ACHN (cell line): Measurements from ENCODE around the gene TRPC4.

Source experiments
- DNase-seq: peaks from one replicate; pipeline ENCODE4 v3.0.0-alpha.2; 2015
- in situ Hi-C: cut with HindIII; loops from 2 replicates; pipeline ENCODE4 v1.10.0; 2017; ENCODE audit warnings: low sequenced_read_pairs, low pct_ligation_motif_present, low pct_unique_long_range_greater_than_20kb

Gene TRPC4

DNA sequence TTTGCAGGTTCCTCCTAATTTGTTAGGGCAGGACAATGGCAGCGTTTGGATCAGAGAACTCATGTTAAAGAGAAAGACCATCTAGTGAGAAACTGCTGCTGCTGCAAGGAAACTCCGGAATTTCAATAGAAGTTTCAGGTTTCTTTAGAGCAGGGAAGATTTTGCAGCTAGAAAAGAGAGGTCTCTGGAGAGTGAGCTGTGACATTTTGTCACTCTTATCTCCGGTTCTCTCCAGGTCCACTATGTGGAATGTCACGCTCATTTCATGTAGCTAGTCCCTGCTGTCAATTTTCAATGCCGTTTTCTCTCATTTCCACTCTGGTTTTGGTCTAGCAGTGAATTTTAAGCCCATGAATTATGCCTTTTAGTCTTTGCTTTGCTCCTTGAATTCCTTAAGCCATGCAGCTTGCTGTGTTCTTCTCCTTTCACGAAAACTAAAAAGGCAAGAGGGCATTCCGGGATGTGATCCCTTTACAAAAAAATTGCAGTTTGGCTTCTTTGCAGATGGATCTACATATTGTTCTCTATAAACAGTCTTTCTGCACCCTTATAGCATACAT, 224.3 kb downstream of the TRPC4 start:
- in situ Hi-C loops = no loop called here
- no peak for DNase-seq

DNA sequence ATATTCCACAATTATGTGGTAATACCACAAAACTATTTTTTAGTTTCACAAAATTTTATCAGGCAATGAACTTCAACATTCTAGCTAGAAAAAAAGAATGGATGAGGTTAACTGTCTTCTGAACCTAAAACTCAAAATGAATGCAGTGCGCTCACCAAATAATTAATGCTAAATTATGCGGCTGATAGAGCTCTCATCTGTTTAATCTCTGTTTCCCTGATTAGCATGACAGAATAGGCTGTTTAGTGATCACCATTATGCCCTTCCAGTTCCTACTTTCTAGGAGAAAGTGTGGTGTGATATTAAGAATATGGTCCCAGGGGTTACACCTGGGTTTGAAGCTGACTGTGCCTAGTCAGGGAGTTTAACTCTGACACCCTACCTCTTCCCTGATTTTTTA, 228.2 kb downstream of the TRPC4 start:
- in situ Hi-C loops = no loop called here
- DNase-seq = no peak

- peak; percentile 68 for DNase-seq
- in situ Hi-C loops = no loop called here
These were observed 229.1 kb downstream of the TRPC4 start for GRCh38 chr13:37640499-37640898.

DNA sequence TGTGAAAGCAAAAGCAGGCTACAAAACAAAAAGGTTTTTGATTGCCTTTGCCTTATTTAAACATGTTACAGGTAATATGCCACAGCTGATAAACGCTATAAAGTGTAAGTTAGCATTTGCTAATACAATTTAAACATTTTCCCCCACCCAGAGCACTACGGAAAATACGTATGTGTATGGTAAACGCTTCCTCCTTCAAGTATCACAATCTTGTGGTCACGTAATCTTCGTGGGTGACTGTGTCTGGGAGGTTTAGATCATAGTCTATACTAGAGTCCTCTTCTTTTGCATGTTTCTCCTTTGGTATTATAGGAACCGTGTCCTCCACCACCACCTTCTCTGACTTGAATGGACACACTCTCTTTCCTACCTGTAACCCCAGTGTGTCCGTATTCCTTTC, 232.9 kb downstream of the TRPC4 start:
- no peak for DNase-seq
- in situ Hi-C loops = no loop called here

GRCh38 chr13:37632294-37632693, 237.3 kb downstream of the TRPC4 start:
- in situ Hi-C loops = no loop called here

DNA sequence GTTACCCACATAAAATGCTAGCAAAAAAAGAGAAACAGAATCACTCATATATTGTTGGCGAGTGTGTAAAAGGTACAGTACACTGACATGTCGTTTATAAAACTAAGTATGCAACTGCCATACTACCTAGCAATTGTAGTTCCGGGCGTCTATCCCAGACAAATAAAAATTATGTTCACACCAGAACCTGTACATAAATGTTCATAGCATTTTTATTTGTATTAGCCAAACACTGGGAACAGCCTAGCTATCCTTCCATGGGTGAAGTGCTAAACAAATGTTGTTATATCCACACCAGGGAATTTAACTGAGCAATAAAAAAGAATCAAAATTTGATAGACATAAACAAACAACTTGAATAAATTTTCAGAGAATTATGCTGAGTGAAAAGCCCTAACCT, 242.1 kb downstream of the TRPC4 start:
- in situ Hi-C loops = no loop called here
- DNase-seq = no peak

More at GRCh38 chr13:37632294-37632693, 237.3 kb downstream of the TRPC4 start:
- no peak for DNase-seq

DNA sequence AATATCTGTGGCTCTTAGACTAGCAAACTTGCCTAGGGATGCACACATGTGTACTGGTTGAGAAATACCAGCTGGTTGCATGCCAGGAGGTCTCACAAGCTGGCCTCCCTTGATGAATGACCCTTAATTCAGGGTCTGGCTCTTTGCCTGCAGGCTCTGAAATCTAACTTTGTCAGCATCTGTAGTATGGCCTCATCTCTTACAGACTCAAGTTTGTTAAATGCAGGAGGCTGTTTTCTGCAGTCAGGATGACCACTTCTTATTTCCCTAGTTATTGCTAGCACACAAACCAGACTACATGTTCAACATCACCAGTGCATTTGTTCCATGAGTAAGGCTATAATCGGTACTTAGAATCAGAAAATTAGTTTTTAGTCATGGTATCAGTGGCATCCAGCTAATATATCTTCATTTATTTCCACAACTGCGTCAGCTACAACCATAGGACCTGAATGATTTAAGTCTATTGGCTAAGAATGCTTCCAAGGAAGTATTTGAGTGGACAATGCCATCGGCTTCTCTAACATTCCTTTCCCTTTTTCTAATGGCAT, 247.7 kb downstream of the TRPC4 start:
- no peak for DNase-seq
- in situ Hi-C loops = no loop called here

GRCh38 chr13:37618554-37618953, 251.0 kb downstream of the TRPC4 start:
- DNase-seq = peak; percentile 54
- in situ Hi-C loops = no loop called here

GRCh38 chr13:37617173-37617572, 252.4 kb downstream of the TRPC4 start:
- peak; percentile 96 for DNase-seq
- in situ Hi-C loops = no loop called here

DNA sequence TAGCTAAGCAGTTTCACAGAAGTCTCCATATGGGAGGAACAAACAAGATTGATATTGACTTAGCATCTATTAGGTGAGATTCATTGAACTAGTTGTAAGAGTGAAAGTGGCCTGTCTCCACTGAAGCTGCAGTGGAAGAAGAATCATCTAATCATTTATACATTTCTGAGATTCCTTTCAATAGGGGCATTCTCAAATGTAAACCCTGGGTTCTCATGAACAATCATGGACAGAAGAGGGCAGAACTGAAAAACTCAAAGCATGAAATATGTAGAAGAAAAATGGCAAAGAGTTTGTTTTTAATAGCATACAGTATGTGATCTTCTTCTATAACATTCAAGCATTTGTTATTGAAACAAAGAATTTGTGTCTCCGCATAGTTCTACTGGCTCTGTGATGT, 253.4 kb downstream of the TRPC4 start:
- in situ Hi-C loops = no loop called here

DNA sequence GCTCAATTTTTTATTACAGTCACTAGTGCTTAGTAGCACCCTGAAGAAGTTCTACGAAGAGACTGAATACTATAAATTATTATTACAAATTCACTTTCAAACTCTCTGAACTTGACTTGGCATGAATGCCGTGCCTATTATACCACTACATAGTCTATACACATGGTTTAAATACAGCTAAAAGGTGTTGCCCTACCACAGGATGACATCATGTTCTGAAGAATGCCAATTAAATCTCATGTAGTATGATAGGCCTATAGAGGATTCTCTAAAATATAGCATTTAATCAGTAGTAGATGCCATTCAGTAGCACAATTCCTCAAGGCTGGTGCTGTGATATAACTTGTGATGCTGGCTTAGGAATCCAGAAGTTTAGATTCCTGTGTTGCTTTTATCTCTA, 254.3 kb downstream of the TRPC4 start:
- in situ Hi-C loops = no loop called here
- DNase-seq = peak; percentile 21

More for the DNA sequence above, 253.4 kb downstream of the TRPC4 start:
- DNase-seq = peak; percentile 73

- in situ Hi-C loops = no loop called here
- no peak for DNase-seq
These were observed 255.9 kb downstream of the TRPC4 start for GRCh38 chr13:37613638-37614037.

GRCh38 chr13:37613236-37613635, 256.3 kb downstream of the TRPC4 start:
- DNase-seq = no peak
- in situ Hi-C loops = no loop called here

- no peak for DNase-seq
- in situ Hi-C loops = no loop called here
These were observed 260.7 kb downstream of the TRPC4 start for GRCh38 chr13:37608750-37609339.

DNA sequence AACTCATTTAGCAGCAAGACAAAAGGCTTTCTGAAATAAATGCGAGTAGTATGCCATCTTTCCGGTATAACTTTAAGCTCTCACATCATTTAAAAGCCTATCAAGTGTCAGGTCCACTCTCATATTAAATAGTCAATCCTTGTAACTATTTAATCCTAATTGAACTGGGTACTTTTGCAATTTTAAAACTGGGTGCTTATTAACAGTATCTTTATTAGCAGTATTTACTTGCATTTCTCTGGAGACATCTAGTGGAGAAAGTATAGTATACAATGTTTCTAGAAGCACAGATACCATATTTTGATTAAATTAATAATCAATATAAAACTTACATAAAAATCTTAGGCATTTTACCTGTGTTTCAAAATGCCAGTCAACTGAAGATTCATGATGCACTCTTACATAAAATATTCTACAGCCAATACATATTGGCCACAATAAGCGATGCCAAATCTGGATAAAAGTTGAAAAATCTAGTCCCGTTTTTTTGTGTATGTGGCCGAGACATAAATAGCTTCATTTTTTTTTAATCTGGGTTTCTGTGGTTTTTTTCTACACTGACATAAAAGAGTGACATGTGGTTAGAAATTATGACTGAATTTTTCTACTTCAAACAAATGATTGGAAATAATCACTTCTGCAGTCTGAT, 266.7 kb downstream of the TRPC4 start:
- DNase-seq = peak; percentile 40
- in situ Hi-C loops = no loop called here

- in situ Hi-C loops = no loop called here
- no peak for DNase-seq
These were observed 267.7 kb downstream of the TRPC4 start for GRCh38 chr13:37601648-37602440.

DNA sequence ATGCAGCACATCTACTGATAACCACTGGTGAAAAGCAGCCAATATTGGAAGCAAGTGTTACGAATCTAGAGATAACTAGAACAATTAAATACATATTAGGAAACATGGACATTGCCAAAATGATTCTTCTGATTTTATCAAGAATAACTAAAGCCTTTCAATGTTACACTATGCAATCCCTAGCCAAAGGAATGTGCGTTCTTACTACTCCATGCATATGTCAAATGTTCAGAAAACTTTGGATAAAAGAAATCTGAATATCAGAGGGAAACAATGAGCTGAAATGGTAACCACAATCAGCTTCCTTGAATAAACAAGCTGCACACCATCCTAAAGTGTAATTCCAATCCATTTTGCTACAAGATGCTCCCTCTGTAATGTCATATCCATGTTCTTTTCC, 270.1 kb downstream of the TRPC4 start:
- no peak for DNase-seq
- in situ Hi-C loops = no loop called here

DNA sequence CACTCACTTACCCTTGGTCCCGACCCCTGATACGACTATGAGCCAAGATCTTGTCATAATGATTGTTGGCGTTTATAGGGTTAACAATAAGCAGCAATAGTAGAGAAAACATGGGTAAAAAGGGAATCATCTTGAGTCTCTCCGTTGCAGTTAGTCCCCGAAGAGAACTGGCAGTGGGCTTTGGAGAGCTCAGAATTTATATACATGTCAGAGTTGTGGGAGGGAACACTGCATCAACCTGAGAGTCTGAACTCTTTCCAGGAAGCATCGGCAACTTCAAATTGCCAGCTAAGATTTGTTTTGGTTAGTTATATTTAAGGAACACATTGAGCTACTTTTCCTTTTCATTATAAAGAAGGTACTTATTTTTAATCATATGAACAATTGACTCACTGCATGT, 271.0 kb downstream of the TRPC4 start, which contains the start of gene POSTN:
Gene POSTN, minus strand, starts transcription at position 172 of the 400 bp plus-strand sequence. Its CDS starts 42 bp downstream, at position 130.
- DNase-seq = no peak
- in situ Hi-C loops = no loop called here

GRCh38 chr13:37597477-37598025, 272.0 kb downstream of the TRPC4 start:
- in situ Hi-C loops = no loop called here
- no peak for DNase-seq
